Left lung (tissue), 10 donors: ENCODE measurements around the gene FAM20C. TPM values are rescaled to one million over a fixed set of nuclear protein-coding genes. Genes with fewer than 3 reads are reported as not detected.

ENCODE experiments used
- ATAC-seq: fragments of 200-7000 bp; cut with Tn5 transposase; one replicate; pipeline ENCODE4 v1.9.1; 2020; ENCODE audit warnings: moderate library complexity
- DNase-seq, 4 donors: peaks; one replicate each; pipeline ENCODE4 v3.0.0-alpha.2; 2013 to 2020
- H3K27ac ChIP-seq, 2 donors: fragments of 200-600 bp; sonication (generic) in 1 of 2; one replicate each; pipeline versions ENCODE4 v1.5.0 to v1.8.0; 2020 to 2021
- H3K27me3 ChIP-seq, 2 donors: fragments of 200-600 bp; sonication (generic) in 1 of 2; one replicate each; pipeline versions ENCODE4 v1.5.0 to v1.8.0; 2020 to 2021
- H3K36me3 ChIP-seq, 2 donors: fragments of 200-600 bp; sonication (generic) in 1 of 2; one replicate each; pipeline versions ENCODE4 v1.5.0 to v1.8.0; 2020 to 2021
- H3K4me1 ChIP-seq, 2 donors: fragments of 200-600 bp; one replicate each; pipeline ENCODE4 v1.8.0; 2021
- H3K4me3 ChIP-seq, 2 donors: fragments of 200-600 bp; sonication (generic) in 1 of 2; one replicate each; pipeline versions ENCODE4 v1.5.0 to v1.8.0; 2020 to 2021; ENCODE audit warnings: mild to moderate bottlenecking in 1 of 2
- H3K9me3 ChIP-seq, 2 donors: fragments of 200-600 bp; sonication (generic) in 1 of 2; one replicate each; pipeline versions ENCODE4 v1.5.0 to v1.8.0; 2020 to 2021
- CTCF ChIP-seq, 2 donors: fragments of 200-600 bp; sonication (generic) in 1 of 2; IDR thresholded peaks; one replicate each; pipeline versions ENCODE4 v1.5.0 to v1.8.0; 2021; ENCODE audit warnings: antibody characterized with exemption in 2 of 2
- intact Hi-C, 2 donors: fragments of 100-400 bp; cut with DNase I; formaldehyde crosslinking; loops; one replicate each; pipeline versions ENCODE4 v1.11.2 to v1.14.2; 2022
- polyA plus RNA-seq, 6 donors: library from polyadenylated mRNA; unstranded; fragments of 120-200 nt; gene quantifications; one replicate each; pipeline ENCODE4 v1.2.1, GENCODE V29; 2013; ENCODE audit not compliant: insufficient read length in 6 of 6
- total RNA-seq, 2 donors: library from RNA; stranded (reverse); fragmentation: NEBNext Ultra II Directional; extraction: Animal tissue kit (Norgen Biotek cat#: 25700); gene quantifications; one replicate each; pipeline ENCODE4 v1.2.1, GENCODE V29; 2021
- donor health status: DM: no; HTN: yes; CAD: no.
- donor health status: DM: no; HTN: no; CAD: no.

FAM20C gene
- total and polyA plus RNA-seq, 8 donors: 21.2 to 75.5 (median 31.8) TPM

- peaks cover 0 to 8% of the 10 kb centered on the region in 2 donors for H3K4me1 ChIP-seq
- TF ChIP-seq CTCF (IDR thresholded peaks at IDR 0.05): no peak
- no peak overlapping the region for H3K4me3 ChIP-seq
- H3K36me3 ChIP-seq: no peaks in the 10 kb centered on the region
- no peak overlapping the region for H3K27ac ChIP-seq
- H3K9me3 ChIP-seq: no peaks in the 10 kb centered on the region
- ATAC-seq (no peak), DNase-seq (peak in 1 of 4 donors; percentile 70)
- peaks cover 39 to 93% of the 10 kb centered on the region in 2 donors for H3K27me3 ChIP-seq
- intact Hi-C loops: no loop called here
Observed at GRCh38 chr7:290554-291372, 98.4 kb downstream of the FAM20C start.

GRCh38 chr7:291373-292092 is 99.2 kb downstream of the FAM20C start:
- no peak overlapping the region for H3K4me3 ChIP-seq
- H3K9me3 ChIP-seq: no peaks in the 10 kb centered on the region
- H3K4me1 ChIP-seq: peaks cover 0 to 8% of the 10 kb centered on the region in 2 donors
- TF ChIP-seq CTCF (IDR thresholded peaks at IDR 0.05): no peak
- H3K27me3 ChIP-seq: peaks cover 39 to 88% of the 10 kb centered on the region in 2 donors
- no peaks in the 10 kb centered on the region for H3K36me3 ChIP-seq
- peak; percentile 72 for ATAC-seq
- DNase-seq: no peak
- H3K27ac ChIP-seq: no peak overlapping the region
- intact Hi-C loops: no loop called here

- peaks cover 39 to 83% of the 10 kb centered on the region in 2 donors for H3K27me3 ChIP-seq
- H3K4me3 ChIP-seq: no peak overlapping the region
- DNase-seq: no peak
- ATAC-seq: no peak
- no peaks in the 10 kb centered on the region for H3K9me3 ChIP-seq
- H3K27ac ChIP-seq: no peak overlapping the region
- H3K4me1 ChIP-seq: peaks cover 0 to 8% of the 10 kb centered on the region in 2 donors
- no peaks in the 10 kb centered on the region for H3K36me3 ChIP-seq
- intact Hi-C loops: no loop called here
- no peak for TF ChIP-seq CTCF (IDR thresholded peaks at IDR 0.05)
Observed at GRCh38 chr7:292226-292625, 99.9 kb downstream of the FAM20C start.

GRCh38 chr7:292826-293225 is 100.5 kb downstream of the FAM20C start:
- peaks cover 39 to 88% of the 10 kb centered on the region in 2 donors for H3K27me3 ChIP-seq
- ATAC-seq: no peak
- intact Hi-C loops: no loop called here

More at GRCh38 chr7:292826-293225, 100.5 kb downstream of the FAM20C start:
- H3K36me3 ChIP-seq: no peaks in the 10 kb centered on the region
- no peak for TF ChIP-seq CTCF (IDR thresholded peaks at IDR 0.05)
- H3K4me3 ChIP-seq: no peak overlapping the region
- peaks cover 0 to 8% of the 10 kb centered on the region in 2 donors for H3K4me1 ChIP-seq
- H3K27ac ChIP-seq: no peak overlapping the region
- DNase-seq: no peak
- no peaks in the 10 kb centered on the region for H3K9me3 ChIP-seq
